WTC11 (cell line): Measurements from ENCODE around the gene MVK. TPM values are rescaled to one million over a fixed set of nuclear protein-coding genes. Genes with fewer than 3 reads are reported as not detected.

ENCODE experiments used
- ELF4 ChIP-seq: sonication (generic); formaldehyde crosslinking; IDR thresholded peaks from 2 replicates; pipeline ENCODE4 v1.8.1; 2022; ENCODE audit warnings: low read depth, mild to moderate bottlenecking, moderate library complexity, missing genetic modification reagents
- FOXP4 ChIP-seq: sonication (generic); formaldehyde crosslinking; IDR thresholded peaks from 2 replicates; pipeline ENCODE4 v1.8.0; 2022; ENCODE audit warnings: mild to moderate bottlenecking, missing genetic modification reagents
- SMAD3 ChIP-seq: sonication (generic); formaldehyde crosslinking; IDR thresholded peaks from 2 replicates; pipeline ENCODE4 v1.8.0; 2022; ENCODE audit warnings: missing genetic modification reagents, mild to moderate bottlenecking, borderline replicate concordance
- SP1 ChIP-seq: sonication (generic); formaldehyde crosslinking; conservative IDR thresholded peaks from 2 replicates; pipeline ENCODE4 v1.8.1; 2022; ENCODE audit warnings: missing genetic modification reagents
- ZMAT4 ChIP-seq: fragments of 250-450 bp; sonication (Bioruptor Pico); IDR thresholded peaks from 2 replicates; pipeline ENCODE4 v1.9.0; 2021; ENCODE audit warnings: mild to moderate bottlenecking
- ZNF416 ChIP-seq: fragments of 250-450 bp; sonication (Bioruptor Pico); IDR thresholded peaks from 2 replicates; pipeline ENCODE4 v1.9.0; 2021; ENCODE audit warnings: mild to moderate bottlenecking, inconsistent platforms
- ZSCAN18 ChIP-seq: fragments of 250-450 bp; sonication (Bioruptor Pico); IDR thresholded peaks from 2 replicates; pipeline ENCODE4 v2.1.2; 2022; ENCODE audit warnings: mild to moderate bottlenecking, moderate library complexity
- total RNA-seq: library from RNA; stranded (reverse); gene quantifications from 3 replicates; pipeline ENCODE4 v1.2.3, GENCODE V29; 2021
- TF ChIP-seq, protein P1 (sequence below): sonication (generic); formaldehyde crosslinking; IDR thresholded peaks from 2 replicates; pipeline ENCODE4 v1.8.1; 2023; ENCODE audit warnings: mild to moderate bottlenecking, missing genetic modification reagents, borderline replicate concordance

Gene MVK
- total RNA-seq, 1 experiment from 2014 or later, result 13.2 TPM

- no peak for TF ChIP-seq SMAD3 (CRISPR knock-in tag)
- TF ChIP-seq FOXP4 (CRISPR knock-in tag), result no peak
- no peak for TF ChIP-seq ZNF416 (CRISPR knock-in tag)
- no peak for TF ChIP-seq ZMAT4
- TF ChIP-seq SP1 (CRISPR knock-in tag), result no peak
- no peak for TF ChIP-seq ZSCAN18 (CRISPR knock-in tag)
- no peak for TF ChIP-seq ELF4 (CRISPR knock-in tag)
- TF ChIP-seq, protein P1, sequence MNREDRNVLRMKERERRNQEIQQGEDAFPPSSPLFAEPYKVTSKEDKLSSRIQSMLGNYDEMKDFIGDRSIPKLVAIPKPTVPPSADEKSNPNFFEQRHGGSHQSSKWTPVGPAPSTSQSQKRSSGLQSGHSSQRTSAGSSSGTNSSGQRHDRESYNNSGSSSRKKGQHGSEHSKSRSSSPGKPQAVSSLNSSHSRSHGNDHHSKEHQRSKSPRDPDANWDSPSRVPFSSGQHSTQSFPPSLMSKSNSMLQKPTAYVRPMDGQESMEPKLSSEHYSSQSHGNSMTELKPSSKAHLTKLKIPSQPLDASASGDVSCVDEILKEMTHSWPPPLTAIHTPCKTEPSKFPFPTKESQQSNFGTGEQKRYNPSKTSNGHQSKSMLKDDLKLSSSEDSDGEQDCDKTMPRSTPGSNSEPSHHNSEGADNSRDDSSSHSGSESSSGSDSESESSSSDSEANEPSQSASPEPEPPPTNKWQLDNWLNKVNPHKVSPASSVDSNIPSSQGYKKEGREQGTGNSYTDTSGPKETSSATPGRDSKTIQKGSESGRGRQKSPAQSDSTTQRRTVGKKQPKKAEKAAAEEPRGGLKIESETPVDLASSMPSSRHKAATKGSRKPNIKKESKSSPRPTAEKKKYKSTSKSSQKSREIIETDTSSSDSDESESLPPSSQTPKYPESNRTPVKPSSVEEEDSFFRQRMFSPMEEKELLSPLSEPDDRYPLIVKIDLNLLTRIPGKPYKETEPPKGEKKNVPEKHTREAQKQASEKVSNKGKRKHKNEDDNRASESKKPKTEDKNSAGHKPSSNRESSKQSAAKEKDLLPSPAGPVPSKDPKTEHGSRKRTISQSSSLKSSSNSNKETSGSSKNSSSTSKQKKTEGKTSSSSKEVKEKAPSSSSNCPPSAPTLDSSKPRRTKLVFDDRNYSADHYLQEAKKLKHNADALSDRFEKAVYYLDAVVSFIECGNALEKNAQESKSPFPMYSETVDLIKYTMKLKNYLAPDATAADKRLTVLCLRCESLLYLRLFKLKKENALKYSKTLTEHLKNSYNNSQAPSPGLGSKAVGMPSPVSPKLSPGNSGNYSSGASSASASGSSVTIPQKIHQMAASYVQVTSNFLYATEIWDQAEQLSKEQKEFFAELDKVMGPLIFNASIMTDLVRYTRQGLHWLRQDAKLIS, result no peak
Observed at GRCh38 chr12:109645708-109646107, 72.1 kb downstream of the MVK start (continued).

Other genes starting within 250 kb of the MVK start
- gene MYO1H, start 225.9 kb upstream of the MVK start, total RNA-seq, result 0.44 to 0.60 TPM (median 0.50 TPM) in 3 replicates
- 35.1 to 44.7 TPM (median 37.6 TPM) in 3 replicates for gene KCTD10, start 96.5 kb upstream of the MVK start, total RNA-seq
- 28.9 to 32.2 TPM (median 29.3 TPM) in 3 replicates for gene UBE3B, start 96.2 kb upstream of the MVK start, total RNA-seq
- gene MMAB, start 290 bp upstream of the MVK start, total RNA-seq, result 22.0 to 28.7 TPM (median 27.4 TPM) in 3 replicates
- 1.3 to 1.6 TPM (median 1.6 TPM) in 3 replicates for gene FAM222A, start 140.0 kb downstream of the MVK start, total RNA-seq